ENCODE results near the gene APCDD1.

The APCDD1 gene

DNA sequence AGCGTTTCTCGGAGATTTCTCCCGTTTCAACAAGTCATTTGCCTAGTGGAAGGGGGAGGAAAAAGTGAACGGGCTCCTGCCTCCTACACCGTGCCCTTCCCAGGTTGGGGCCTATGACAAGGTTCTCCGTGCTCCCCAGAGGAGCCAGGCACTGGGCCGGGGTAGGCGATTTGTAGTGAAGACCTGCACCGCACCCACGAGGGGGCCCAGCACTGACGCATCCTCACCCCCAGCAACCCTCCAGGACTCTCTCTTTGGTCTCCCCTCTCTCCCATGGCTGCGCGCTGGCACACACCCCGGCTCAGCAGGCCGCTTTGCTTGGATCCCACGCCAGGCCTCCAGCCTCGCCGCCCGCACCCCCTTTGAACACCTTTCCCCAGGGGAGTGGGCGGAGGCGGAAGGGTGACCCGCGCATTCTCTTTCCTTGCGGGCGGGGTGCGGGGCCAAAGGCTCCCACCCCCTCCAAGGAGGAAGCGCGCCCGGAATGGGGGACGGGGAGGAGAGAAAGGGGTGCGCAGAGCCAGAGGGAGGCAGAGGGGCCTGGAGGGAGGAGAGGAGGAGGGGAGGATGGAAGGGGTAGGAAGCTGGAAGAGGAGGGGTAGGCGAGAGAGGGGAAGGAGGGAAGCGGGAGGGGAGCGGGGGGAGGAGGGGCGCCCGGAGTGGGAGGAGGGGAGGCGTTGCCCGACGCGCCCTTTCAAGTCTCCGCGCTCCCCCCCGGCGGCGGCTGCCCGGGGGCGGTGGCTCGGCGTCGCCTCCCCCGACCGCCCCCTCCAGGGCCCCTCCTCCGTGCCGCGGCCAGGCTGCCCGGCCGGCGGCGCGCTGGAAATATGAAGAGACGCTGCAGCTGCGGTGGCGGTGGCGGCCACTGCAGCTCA is at the start of gene APCDD1:
Gene APCDD1, plus strand, starts transcription at position 830 of the 875 bp plus-strand sequence. CDS start 347 bp downstream, outside the sequence.
- no peak for DNase-seq

DNA sequence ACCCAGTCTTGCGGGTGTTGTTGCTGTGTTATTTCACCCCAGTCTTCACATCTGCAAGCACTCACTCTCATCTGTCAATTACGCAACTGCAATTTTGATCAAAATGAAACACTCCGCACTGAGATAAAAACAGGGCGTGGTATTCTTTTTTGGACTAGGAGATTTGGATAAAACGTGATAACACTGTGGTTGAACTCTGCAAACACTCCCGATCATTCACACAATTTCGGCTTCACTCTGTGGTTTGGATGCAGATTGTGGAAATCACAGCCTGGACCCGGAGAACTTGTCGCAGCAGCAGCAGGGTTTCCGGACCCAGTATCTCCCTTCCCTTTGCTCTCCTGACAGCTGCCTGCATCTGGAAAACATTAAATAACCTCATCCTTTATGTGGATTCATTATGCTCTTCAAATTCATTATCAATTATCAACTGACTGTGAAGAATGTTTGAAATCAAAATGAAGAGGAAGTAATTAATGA is 49.4 kb upstream of the APCDD1 start:
- no peak for DNase-seq

DNA sequence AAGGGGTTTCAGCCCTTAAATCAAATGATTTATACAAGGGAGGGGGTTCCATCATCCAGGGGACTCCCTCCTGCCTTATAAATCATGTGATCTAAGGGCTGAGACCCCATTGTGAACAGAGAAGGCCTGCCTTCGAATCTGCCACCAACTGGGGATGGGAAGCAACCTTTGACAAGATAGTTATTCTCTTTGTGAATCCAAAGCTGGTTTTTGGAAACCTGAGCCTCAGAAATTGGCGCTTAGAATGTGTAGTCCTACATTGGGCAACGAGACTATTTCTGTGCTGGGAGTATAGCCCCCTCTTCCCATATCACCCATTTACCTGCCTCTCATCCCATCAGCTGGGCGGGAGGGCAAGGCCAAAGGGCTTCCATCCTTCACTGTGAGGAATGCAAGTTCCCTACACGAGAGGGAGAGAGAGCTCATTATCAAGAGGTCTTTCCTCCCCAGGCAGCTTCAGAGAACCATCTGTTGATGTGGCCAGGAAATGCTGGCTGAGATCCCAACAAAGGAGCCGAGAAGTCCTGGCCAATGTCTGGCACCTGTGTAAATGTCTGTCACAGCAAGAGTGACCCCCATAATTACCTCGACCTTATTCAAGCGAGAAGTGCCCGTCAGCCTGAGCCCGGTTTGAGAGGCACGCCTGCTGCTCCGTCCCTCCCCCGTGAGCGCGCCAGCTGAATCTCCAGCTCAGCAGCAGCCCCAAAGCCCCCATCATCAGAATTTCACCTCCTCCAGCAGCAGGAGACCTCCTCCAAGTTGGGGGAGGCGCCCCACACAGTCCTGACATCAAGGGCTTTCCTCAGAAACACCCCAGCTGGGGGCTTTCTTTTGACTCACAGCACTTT is 48.4 kb upstream of the APCDD1 start:
- no peak for DNase-seq

DNA sequence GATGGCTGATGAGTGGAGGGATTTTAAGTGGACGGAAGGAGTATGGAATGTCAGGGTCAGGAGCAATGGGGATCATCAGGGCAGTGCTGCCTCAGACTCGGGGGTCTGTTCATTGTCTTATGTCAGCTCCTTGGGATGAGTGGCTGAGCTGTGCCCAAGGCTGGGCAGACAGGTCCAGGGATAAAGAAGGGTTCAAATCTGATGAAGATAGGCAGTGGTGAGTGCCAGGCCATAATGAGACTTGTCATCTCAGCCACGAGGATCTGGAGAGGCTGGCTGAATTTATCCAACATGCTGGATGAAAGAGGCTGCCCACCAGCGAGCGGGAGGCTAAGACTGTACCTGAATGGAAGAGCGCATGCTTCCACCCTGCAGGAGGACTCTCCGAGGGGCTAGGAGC is 46.3 kb upstream of the APCDD1 start:
- no peak for DNase-seq

DNA sequence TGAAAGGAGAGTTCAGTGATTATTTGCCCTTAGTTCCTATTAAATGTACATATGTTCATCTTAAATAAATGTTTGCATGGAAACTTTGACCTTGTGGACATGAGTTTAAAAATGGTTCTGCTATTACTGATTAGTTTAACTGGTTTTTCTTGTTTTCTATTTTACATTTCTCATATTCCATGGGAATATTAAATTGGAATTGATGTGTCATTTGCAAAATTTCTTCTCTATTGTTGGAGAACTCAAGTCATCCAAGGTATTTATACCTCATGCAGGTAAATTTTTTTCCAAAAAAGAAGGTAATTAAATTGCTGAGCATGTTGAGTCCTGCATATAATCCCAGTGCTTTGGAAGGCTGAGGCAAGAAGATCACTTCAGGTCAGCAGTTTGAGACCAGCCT is 45.4 kb upstream of the APCDD1 start:
- DNase-seq: no peak

DNA sequence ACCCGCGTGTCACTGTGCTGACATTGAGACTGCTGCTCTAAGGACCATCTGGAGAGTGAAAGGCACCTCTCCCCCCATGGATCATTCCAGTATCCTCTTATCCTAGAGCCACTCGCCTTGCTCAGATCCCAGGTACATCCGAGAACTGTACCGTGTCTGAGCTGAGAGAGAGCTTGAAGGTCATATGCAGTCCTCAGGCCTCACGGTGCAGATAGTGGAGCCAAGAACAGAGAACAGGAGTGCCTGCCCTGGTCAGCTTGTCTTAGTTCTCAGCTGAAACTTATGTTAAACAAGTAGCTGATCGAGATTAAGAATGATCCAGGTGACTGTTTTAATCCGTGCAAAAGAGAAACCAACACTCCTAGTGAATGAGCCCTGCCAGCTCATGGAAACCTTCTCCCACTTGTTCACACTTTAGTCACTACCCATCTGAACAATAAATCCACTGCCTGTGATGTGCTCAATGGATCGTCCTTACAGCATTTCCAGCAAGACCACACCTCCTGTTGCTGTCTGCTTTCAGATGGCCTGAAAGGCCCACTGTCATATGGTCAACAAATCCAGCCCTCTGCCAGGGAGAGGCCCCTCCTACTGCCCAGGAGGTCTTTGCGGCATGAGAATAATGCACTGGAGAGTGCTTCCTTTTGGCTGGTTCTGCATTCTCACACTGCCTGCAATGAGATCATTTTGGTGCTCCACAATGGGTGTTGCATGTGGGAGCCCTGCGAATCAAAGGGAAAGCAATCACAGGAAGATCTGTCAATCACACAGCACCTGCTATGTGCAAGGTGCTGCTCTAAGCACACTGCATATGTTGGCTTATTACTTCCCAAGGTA is 43.7 kb upstream of the APCDD1 start:
- DNase-seq: no peak

DNA sequence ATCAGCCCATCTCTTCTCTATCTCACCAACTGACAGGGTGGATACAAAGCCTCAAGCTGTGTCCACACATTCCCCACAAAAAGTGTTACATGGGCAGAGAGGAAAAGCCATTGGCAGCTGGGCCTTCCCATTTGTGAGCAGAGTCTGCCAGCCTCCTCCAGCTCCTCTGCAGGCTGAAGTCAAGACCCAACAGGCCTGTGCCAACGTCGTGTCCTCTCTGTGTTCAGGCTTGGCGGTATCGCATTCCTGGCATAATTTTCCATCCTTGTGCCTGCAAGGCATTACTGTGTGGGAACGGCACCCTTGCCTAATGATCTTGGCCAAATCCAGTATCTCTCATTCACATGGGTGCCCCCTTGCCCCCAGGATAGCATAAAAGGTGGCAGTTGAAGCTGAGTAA is 41.5 kb upstream of the APCDD1 start:
- DNase-seq: no peak

DNA sequence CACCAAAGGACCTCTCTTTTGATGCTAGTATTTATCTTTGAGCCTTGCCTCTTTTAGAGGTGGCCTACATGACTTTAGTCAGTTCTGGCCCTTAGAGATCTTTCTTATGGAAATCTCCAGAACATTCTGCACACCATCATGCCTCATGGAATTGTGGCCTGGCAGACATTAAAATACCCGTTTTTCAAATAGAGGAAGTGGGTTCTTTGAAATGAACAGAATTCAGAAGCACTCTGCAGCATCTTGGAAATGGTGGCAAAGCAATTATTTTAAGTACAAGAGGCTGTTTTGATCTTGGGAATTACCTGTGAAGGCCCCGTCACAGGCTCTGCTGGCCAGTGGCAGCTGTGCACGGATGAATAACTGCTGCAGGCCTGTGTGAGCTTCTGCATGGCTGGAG is 40.7 kb upstream of the APCDD1 start:
- no peak for DNase-seq

DNA sequence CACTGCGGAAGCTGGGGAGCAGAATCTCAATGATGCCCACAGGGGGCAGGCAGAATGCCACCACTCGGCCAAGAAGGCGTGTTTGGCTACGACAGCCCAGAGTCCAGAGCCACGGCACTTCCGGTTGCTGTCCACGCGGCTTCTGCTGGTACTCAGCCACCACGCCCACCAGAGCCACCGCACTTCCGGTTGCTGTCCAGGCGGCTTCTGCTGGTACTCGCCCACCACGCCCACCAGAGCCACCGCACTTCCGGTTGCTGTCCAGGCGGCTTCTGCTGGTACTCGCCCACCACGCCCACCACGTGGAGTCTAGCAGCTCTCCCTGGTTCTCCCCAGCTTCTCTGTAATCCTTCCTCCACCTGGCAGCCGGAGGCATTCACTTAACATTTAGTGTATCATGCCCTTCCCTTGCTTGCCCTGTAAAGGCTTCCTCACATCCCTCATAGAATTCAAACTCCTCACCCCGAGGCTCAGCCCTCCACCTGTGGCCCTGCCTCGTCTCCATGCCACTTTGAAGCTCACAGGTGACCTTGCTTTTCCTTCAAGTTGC is 40.1 kb upstream of the APCDD1 start:
- no peak for DNase-seq

DNA sequence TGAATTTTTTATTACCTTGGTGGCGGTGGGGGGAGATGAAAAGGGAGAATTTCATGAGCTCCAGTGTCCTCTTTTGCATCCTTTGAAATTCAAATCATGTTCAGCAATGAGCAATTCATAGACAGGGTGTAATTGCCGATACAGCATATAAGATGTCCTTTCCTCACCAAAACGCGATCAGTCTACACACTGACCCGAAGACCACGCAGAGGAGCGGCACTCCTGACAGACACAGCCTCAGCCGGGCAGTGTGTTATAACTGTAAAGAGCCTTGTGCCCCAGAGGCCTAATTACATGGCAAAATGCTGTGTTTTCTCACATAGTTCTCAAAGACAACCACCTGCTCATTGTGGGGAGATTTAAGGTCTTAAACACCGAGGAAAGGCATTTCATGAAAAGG is 38.4 kb upstream of the APCDD1 start:
- no peak for DNase-seq

DNA sequence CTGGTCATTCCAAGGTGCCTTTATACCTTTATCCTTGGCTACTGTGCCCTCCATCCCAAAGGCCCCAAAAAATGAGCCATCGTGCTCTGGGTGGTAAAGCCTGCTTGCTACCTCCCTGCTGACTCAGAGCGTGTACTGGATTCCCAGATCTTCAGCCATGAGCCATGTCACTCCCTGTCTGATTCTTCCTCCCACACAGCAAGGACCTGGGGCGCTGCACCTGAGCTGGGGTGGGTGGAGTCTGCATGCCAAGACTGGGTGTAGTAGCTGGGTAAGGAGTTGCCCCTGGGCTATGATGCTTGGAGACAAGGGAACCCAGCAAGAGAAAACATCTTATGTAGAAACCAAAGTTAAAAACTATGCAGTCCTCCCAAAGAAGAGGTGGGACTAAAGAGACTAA is 37.2 kb upstream of the APCDD1 start:
- no peak for DNase-seq

DNA sequence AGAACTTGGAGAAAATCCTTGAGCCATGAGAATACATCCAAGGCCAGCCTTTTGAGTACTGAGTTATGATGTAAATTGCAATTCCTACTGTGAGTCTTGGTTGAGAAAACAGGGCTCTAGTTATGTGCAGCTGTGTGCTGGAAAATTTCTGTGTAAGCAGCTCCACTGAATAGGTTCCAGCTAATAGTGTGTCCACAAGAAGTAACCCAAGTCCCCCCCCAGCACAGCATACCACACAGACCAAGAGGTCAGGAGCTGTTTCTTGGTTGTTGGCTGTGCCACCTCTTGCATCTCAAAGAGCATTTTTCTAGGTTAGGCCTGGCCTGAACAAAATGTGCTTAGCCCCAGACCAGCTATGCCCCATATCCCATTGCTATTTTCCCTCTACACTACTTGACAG is 36.8 kb upstream of the APCDD1 start:
- no peak for DNase-seq

DNA sequence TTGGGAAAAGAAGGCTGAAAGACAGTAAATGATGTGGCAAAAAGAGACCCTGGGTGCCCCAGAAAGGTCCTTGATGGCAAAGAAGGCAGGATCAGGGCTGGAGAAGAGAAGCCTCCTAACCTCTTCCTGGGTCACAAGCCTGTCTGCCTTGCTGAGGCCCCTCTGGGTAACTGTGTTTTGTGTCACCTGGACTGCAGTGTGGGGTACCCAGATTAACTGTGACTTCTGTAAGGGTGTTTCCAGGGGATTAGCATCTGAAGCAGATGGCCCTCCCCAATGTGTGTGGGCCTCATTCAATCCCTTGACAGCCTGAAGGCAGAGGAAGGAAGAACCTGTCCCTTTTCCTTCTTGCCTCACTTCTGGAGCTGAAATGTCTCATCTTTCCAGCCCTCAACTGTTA is 35.6 kb upstream of the APCDD1 start:
- no peak for DNase-seq

DNA sequence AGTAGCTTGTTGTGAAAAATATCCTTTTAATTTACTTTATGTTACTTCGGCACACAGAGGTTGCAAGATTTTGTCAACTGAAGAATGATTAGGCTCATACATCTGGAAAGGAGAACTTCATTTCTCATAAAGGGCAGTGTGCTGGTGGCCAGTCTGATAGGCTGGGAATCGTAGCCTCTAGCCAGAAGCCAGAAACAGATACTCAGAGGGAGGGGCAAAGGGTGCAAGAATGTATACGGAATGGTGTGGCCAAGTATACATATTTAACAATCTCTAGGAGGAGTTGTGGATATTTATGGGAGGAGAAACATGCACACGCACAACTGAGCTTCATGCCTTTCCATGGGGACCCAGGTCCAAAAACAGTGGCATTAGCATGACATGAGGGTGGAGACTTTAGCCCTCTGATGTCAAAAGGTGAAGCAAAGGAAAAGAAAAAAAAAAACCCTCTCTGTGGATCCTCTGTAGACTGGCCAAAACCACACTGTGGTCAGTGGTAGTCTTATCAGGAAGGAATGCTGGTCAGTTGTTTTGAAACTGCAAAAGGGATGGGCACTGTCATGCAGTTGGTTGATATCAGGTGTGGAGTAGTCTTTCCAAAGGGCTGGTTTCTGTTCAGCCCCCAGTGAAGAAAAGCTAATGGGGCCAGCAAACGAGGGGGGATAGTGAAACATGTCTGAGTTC is 34.9 kb upstream of the APCDD1 start:
- DNase-seq: no peak

DNA sequence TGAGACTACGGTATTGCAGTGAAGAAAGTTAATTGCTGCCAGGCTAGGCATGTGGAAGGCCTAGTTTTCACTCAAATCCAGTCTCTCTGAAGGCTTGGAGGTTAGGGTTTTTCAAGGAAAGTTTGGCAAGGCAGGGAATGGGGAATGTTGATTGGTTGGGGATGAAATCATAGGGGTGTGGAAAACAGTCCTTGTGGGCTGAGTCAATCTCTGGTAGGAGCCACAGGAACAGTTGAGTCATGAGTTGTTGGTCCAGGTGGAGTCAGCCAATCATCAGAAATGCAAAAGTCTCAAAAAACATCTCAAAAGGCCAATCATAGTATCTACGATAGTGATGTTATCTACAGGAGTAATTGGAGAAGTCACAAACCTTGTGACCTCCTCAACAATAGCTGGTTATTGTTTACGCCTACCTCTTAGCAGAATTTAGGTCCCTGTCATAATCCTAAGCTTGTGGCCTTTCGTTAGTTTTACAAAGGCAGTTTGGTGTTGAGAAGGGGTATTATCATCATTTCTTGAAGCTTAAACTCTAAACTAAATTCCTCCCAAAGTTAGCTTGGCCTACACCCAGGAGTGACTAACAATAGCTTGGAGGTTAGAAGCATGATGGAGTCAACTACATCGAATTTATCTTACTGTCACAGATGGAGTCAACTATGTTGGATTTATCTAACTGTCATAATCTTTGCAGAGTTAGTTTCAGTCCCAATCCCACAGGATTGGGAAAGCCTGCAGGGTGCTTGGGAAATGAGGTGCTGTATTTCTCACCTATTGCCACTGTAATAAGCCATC is 33.7 kb upstream of the APCDD1 start:
- no peak for DNase-seq

DNA sequence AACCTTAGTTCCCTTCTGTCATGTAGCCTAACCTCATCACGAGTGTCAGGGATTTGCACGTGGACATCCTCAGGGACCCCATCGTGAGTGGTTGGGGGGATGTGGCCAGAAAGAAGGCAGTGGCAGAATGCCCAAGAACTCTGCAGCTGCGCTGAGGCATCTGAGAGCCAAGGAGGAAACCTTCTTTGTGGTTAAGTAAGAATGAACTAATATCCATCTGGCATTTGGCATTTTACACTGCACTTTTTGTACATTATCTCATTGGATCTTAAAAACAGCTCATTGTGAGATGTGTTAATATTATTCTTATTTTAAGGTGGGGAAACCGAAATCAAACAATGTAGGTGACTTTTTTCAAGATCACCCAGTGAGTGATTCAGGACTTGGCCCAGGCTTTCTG is 32.6 kb upstream of the APCDD1 start:
- DNase-seq: no peak

DNA sequence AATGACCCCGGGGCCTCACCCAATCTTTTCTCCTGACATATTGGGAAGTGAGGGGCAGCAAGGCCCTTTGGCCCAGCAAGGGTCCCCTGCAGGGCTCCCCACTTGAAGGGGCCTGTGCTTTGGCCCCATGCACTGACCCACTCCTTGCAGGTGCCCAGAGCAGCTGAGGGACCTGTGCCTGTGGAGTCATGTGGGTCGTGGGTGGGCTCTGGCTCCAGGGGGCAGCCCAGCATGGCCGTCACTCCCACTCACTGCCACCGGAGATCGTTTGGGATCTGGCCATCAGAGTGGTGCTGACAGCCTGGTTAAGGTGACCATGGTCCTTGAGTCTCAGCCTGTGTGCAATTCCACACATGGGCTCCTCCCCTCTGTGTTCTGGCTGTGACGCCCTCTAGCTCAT is 31.7 kb upstream of the APCDD1 start:
- DNase-seq: no peak

DNA sequence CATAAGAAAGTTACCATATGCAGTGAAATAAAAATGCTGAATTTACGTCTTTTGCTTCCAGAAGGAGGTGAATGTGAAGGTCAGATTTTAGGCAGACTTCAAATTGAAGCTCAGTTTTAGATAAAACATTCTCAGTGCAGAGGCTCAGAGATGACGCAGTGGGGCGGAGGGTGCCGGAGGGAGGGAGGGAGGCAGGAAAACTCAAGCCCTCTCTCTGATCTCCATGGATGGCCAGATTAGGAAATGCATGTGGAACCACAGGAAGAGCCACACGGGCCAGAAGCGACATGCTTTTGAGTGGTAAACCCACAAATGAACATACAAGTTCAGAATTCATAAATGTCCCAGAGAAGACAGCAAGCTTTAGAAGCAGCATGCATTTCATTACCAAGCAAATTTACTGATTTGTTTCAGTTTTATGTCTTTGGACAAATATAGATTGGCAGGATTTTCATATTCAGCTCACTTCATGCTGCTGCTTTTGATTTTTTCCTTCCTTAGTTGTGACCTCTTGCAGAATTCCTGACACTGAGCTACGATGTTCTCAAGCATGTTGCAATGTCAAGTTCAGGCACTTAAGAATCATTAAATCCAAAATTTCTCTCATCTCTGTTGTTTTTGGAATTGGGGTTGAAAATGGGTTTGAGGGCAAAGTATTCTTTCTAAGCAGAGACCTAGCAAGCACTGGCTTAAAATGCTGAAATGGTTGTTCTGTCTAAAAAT is 29.7 kb upstream of the APCDD1 start:
- no peak for DNase-seq

DNA sequence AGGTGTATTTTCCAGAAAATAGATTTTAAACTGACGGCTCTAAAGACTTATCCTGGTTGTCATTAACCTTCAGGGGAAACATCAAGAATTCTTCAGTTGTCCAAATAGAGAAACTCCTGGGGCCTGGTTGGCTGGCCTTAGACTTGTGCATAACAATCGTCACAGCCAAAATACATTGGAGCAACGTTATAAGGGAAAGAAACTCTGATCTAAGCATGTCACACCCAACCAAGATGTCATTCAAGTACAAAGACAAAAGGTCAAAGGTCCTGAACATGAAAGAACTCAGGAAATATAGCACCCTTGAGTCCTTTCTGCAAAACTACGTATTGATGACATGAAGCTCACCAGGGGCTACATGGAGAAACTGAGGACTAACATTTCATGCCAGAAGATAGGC is 23.8 kb upstream of the APCDD1 start:
- DNase-seq: no peak

DNA sequence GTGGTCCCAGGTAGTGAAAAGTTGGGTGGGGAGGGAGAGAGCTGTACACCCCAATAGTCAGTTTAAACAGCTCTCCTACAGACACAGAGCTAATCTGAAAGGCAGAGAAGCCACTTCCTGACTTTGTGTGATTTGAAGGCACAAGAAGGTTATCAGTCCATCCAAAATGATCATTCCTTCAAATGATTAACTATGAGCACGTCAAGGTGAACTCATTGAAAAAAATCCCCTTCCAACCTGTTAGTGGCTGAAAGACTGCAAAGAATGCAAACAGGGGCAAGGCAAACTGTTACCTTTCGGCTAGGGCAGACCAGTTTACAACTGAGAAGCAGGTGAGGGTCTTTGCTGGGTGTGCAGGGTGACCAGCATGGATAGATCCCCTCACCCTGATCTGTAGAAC is 22.8 kb upstream of the APCDD1 start:
- DNase-seq: no peak

DNA sequence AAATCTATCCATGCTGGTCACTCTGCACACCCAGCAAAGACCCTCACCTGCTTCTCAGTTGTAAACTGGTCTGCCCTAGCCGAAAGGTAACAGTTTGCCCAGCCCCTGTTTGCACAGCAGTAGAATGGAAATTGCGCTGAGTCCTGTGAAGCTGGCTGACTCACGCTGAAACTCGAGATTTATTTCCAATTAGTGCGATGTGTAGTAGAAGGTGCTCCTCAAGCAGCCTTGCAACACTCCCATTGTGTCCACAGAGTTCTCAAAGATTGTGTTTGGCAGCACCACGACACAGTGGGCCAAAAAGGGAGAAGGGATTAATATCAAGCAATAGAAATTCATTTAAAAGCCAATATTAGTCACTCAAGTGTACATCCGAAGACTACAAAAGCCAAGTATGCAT is 21.7 kb upstream of the APCDD1 start:
- no peak for DNase-seq
